ENCODE data around the gene PLPP1. TPM values are rescaled to one million over a fixed set of nuclear protein-coding genes. Genes with fewer than 3 reads are reported as not detected.

PLPP1 gene
- total and polyA plus RNA-seq, 4 donors: 51.8 to 84.6 (median 59.1) TPM

GRCh38 chr5:55492449-55492848 lies 42.3 kb downstream of the PLPP1 start:
- H3K9me3 ChIP-seq (ENCODE audit: control insufficient read depth, insufficient read depth, low read length): no peaks in the 10 kb centered on the region
- H3K4me3 ChIP-seq (ENCODE audit: low read depth, low read length): no peak overlapping the region
- H3K36me3 ChIP-seq (ENCODE audit: control insufficient read depth, insufficient read depth, low read length): no peaks in the 10 kb centered on the region
- H3K27me3 ChIP-seq (ENCODE audit: control insufficient read depth, insufficient read depth, low read length): no peaks in the 10 kb centered on the region
- no CpG with 5 or more reads among the region's 2 CpGs for WGBS (ENCODE audit: insufficient coverage)
- no peak for DNase-seq (ENCODE audit: low read depth in 4 of 6, low spot score in 6 of 6)
- H3K4me1 ChIP-seq (ENCODE audit: control insufficient read depth, insufficient read depth, low read length): peaks cover 3% of the 10 kb centered on the region
- no peak overlapping the region for H3K27ac ChIP-seq (ENCODE audit: low read depth, low read length)

DNA sequence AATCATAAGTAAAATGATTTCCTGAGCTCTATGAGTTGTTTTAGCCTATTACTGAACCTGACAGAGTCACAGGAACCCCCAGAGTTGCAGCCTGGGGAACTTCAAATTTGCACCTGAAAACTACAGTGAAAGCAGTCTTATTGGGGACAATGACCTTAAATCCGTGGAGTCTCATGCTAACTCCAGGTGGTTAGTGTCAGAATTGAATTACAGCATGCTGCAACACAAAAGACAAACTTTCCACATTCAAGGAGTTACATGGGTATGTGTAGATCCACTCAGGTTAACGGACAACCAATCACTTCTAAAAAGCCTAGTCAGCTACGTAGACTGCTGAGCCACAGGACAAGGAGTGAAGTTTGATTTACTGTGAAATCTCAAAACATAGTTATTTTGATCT lies 49.7 kb downstream of the PLPP1 start:
- Histone ChIP-seq H3K4me3 (ENCODE audit: low read depth, low read length) (no peak overlapping the region), H3K9me3 (ENCODE audit: control insufficient read depth, insufficient read depth, low read length) (no peaks in the 10 kb centered on the region), H3K4me1 (ENCODE audit: control insufficient read depth, insufficient read depth, low read length) (no peaks in the 10 kb centered on the region), H3K27ac (ENCODE audit: low read depth, low read length) (no peak overlapping the region), H3K27me3 (ENCODE audit: control insufficient read depth, insufficient read depth, low read length) (no peaks in the 10 kb centered on the region), H3K36me3 (ENCODE audit: control insufficient read depth, insufficient read depth, low read length) (no peaks in the 10 kb centered on the region)
- no peak for DNase-seq (ENCODE audit: low read depth in 4 of 6, low spot score in 6 of 6)
- WGBS (ENCODE audit: insufficient coverage): no CpG with 5 or more reads among the region's 3 CpGs

- no peak overlapping the region for H3K27ac ChIP-seq (ENCODE audit: low read depth, low read length)
- no peaks in the 10 kb centered on the region for H3K9me3 ChIP-seq (ENCODE audit: control insufficient read depth, insufficient read depth, low read length)
- no peaks in the 10 kb centered on the region for H3K4me1 ChIP-seq (ENCODE audit: control insufficient read depth, insufficient read depth, low read length)
- no peak for DNase-seq (ENCODE audit: low read depth in 4 of 6, low spot score in 6 of 6)
- no peaks in the 10 kb centered on the region for H3K36me3 ChIP-seq (ENCODE audit: control insufficient read depth, insufficient read depth, low read length)
- whole genome bisulfite sequencing (ENCODE audit: insufficient coverage): no CpG with 5 or more reads among the region's 1 CpG
- no peak overlapping the region for H3K4me3 ChIP-seq (ENCODE audit: low read depth, low read length)
- H3K27me3 ChIP-seq (ENCODE audit: control insufficient read depth, insufficient read depth, low read length): no peaks in the 10 kb centered on the region
Observed at GRCh38 chr5:55484531-55484930, 50.2 kb downstream of the PLPP1 start.

DNA sequence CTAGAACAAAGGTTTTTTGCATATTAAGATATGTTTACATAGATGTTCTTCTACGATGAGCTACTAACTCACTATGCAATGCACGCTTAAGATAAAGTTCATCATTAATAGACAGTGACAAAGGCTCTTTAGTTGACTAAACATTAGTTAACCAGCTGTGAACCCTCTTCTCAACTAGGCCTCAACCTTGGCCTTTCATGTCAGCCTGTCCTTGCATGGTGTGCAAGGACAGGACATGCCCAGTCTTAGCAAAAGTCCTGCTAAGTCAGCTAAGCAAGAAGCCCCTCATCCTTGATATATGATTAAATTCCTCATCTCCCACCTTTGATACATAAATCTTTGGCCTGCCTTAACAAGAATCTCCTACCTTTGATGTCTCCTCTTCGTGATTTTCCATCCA lies 50.9 kb downstream of the PLPP1 start:
- H3K36me3 ChIP-seq (ENCODE audit: control insufficient read depth, insufficient read depth, low read length): no peaks in the 10 kb centered on the region
- no peaks in the 10 kb centered on the region for H3K27me3 ChIP-seq (ENCODE audit: control insufficient read depth, insufficient read depth, low read length)
- no peak for DNase-seq (ENCODE audit: low read depth in 4 of 6, low spot score in 6 of 6)
- no peak overlapping the region for H3K27ac ChIP-seq (ENCODE audit: low read depth, low read length)
- WGBS (ENCODE audit: insufficient coverage): 40% methylated on average over 1 of the region's 3 CpGs
- no peaks in the 10 kb centered on the region for H3K4me1 ChIP-seq (ENCODE audit: control insufficient read depth, insufficient read depth, low read length)
- H3K9me3 ChIP-seq (ENCODE audit: control insufficient read depth, insufficient read depth, low read length): no peaks in the 10 kb centered on the region
- no peak overlapping the region for H3K4me3 ChIP-seq (ENCODE audit: low read depth, low read length)

GRCh38 chr5:55481293-55481855 lies 53.4 kb downstream of the PLPP1 start:
- no peak overlapping the region for H3K4me3 ChIP-seq (ENCODE audit: low read depth, low read length)
- WGBS (ENCODE audit: insufficient coverage): no CpG with 5 or more reads among the region's 3 CpGs
- peak in 3 of 6 donors; percentile 7 to 44 (median 22) for DNase-seq (ENCODE audit: low read depth in 4 of 6, low spot score in 6 of 6)
- no peak overlapping the region for H3K27ac ChIP-seq (ENCODE audit: low read depth, low read length)
- no peaks in the 10 kb centered on the region for H3K9me3 ChIP-seq (ENCODE audit: control insufficient read depth, insufficient read depth, low read length)
- H3K27me3 ChIP-seq (ENCODE audit: control insufficient read depth, insufficient read depth, low read length): no peaks in the 10 kb centered on the region
- H3K36me3 ChIP-seq (ENCODE audit: control insufficient read depth, insufficient read depth, low read length): no peaks in the 10 kb centered on the region
- H3K4me1 ChIP-seq (ENCODE audit: control insufficient read depth, insufficient read depth, low read length): no peaks in the 10 kb centered on the region

- H3K27me3 ChIP-seq (ENCODE audit: control insufficient read depth, insufficient read depth, low read length): no peaks in the 10 kb centered on the region
- no peaks in the 10 kb centered on the region for H3K9me3 ChIP-seq (ENCODE audit: control insufficient read depth, insufficient read depth, low read length)
- H3K36me3 ChIP-seq (ENCODE audit: control insufficient read depth, insufficient read depth, low read length): no peaks in the 10 kb centered on the region
- H3K4me3 ChIP-seq (ENCODE audit: low read depth, low read length): no peak overlapping the region
- no peak overlapping the region for H3K27ac ChIP-seq (ENCODE audit: low read depth, low read length)
- DNase-seq (ENCODE audit: low read depth in 4 of 6, low spot score in 6 of 6): no peak
- H3K4me1 ChIP-seq (ENCODE audit: control insufficient read depth, insufficient read depth, low read length): no peaks in the 10 kb centered on the region
- WGBS (ENCODE audit: insufficient coverage): no CpG with 5 or more reads among the region's 3 CpGs
Observed at GRCh38 chr5:55480781-55481180, 54.0 kb downstream of the PLPP1 start.

DNA sequence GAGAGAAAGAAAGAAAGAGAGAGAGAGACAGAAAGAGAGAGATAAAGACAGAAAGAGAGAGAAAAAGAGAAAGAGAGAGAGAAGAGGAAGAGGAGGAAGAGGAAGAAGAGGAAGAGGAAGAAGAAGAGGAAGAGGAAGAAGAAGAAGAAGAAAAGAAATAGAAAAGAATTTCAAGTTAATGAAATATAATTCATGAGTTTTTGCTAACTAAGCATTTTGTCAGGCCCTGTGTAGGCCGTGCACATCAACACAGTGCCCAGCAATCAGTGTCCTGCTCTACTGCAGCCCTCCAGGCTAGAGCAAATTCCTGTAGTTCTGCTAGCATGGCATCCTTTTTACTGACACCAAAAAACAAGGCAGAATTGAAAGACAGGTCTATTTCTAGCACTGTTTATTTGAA lies 62.1 kb downstream of the PLPP1 start:
- Histone ChIP-seq H3K4me1 (ENCODE audit: control insufficient read depth, insufficient read depth, low read length) (no peaks in the 10 kb centered on the region), H3K27ac (ENCODE audit: low read depth, low read length) (no peak overlapping the region), H3K4me3 (ENCODE audit: low read depth, low read length) (no peak overlapping the region), H3K9me3 (ENCODE audit: control insufficient read depth, insufficient read depth, low read length) (no peaks in the 10 kb centered on the region), H3K27me3 (ENCODE audit: control insufficient read depth, insufficient read depth, low read length) (no peaks in the 10 kb centered on the region), H3K36me3 (ENCODE audit: control insufficient read depth, insufficient read depth, low read length) (no peaks in the 10 kb centered on the region)
- DNase-seq (ENCODE audit: low read depth in 4 of 6, low spot score in 6 of 6): no peak
- WGBS (ENCODE audit: insufficient coverage): 88% methylated on average over 1 of the region's 1 CpG

GRCh38 chr5:55471468-55471867 lies 63.3 kb downstream of the PLPP1 start:
- Histone ChIP-seq H3K36me3 (ENCODE audit: control insufficient read depth, insufficient read depth, low read length) (no peaks in the 10 kb centered on the region), H3K27ac (ENCODE audit: low read depth, low read length) (no peak overlapping the region), H3K4me3 (ENCODE audit: low read depth, low read length) (no peak overlapping the region), H3K9me3 (ENCODE audit: control insufficient read depth, insufficient read depth, low read length) (no peaks in the 10 kb centered on the region), H3K4me1 (ENCODE audit: control insufficient read depth, insufficient read depth, low read length) (no peaks in the 10 kb centered on the region), H3K27me3 (ENCODE audit: control insufficient read depth, insufficient read depth, low read length) (no peaks in the 10 kb centered on the region)
- WGBS (ENCODE audit: insufficient coverage): no CpG with 5 or more reads among the region's 1 CpG
- no peak for DNase-seq (ENCODE audit: low read depth in 4 of 6, low spot score in 6 of 6)

DNA sequence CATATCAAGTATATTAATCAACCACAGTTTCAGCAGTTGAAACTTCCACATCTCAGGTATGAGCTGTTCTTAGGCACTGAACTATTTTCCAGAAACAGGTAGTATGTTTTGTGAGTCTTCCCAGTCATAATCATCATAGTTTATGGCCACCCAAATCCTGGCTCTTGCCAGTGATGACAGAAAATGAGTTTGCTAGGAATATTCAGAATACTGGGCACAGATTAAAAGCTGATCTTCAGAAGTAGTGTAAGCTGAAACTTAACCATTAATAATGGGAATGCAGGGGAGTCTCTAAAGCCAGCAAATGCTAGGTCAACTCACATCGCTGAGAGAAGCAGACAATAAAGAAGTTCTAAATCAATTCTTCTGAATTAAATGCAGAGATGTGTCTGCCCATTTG lies 64.5 kb downstream of the PLPP1 start:
- Histone ChIP-seq H3K27me3 (ENCODE audit: control insufficient read depth, insufficient read depth, low read length) (no peaks in the 10 kb centered on the region), H3K27ac (ENCODE audit: low read depth, low read length) (no peak overlapping the region), H3K9me3 (ENCODE audit: control insufficient read depth, insufficient read depth, low read length) (no peaks in the 10 kb centered on the region), H3K36me3 (ENCODE audit: control insufficient read depth, insufficient read depth, low read length) (no peaks in the 10 kb centered on the region), H3K4me3 (ENCODE audit: low read depth, low read length) (no peak overlapping the region), H3K4me1 (ENCODE audit: control insufficient read depth, insufficient read depth, low read length) (no peaks in the 10 kb centered on the region)
- WGBS (ENCODE audit: insufficient coverage): no CpG with 5 or more reads among the region's 1 CpG
- DNase-seq (ENCODE audit: low read depth in 4 of 6, low spot score in 6 of 6): no peak

DNA sequence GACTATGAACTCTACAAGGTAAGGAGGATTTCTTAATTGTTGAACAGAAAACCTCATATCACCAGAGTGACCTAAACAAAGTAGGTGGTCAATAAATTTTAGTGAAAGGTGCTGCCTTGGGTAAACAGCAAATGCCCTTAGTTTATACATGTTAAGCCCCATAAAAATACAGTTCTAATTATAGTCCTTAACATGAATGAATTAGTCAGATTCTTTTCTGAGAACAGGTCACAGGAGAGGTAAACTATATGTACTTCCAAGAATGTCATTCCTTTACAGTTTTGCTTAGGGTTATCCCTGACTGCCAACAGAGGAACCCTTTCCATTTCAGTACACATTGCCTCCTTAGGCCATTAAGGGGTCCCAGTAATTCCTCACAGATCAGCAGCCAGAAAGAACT lies 64.9 kb downstream of the PLPP1 start:
- Histone ChIP-seq H3K4me3 (ENCODE audit: low read depth, low read length) (no peak overlapping the region), H3K27ac (ENCODE audit: low read depth, low read length) (no peak overlapping the region), H3K27me3 (ENCODE audit: control insufficient read depth, insufficient read depth, low read length) (no peaks in the 10 kb centered on the region), H3K9me3 (ENCODE audit: control insufficient read depth, insufficient read depth, low read length) (no peaks in the 10 kb centered on the region), H3K36me3 (ENCODE audit: control insufficient read depth, insufficient read depth, low read length) (no peaks in the 10 kb centered on the region), H3K4me1 (ENCODE audit: control insufficient read depth, insufficient read depth, low read length) (no peaks in the 10 kb centered on the region)
- no peak for DNase-seq (ENCODE audit: low read depth in 4 of 6, low spot score in 6 of 6)

All from spinal cord (tissue), 10 donors.